H1 (cell line): ENCODE results near the gene HIVEP3. TPM values are rescaled to one million over a fixed set of nuclear protein-coding genes. Genes with fewer than 3 reads are reported as not detected.

Experiments
- CTCF ChIA-PET: fragments of 300-600 bp; sonication (Branson Sonifier 250); formaldehyde crosslinking; loops from one replicate; lab custom pipeline; 2021; ENCODE audit not compliant: partially characterized antibody; lab: Charles Lee
- POLR2A ChIA-PET: fragments of 300-600 bp; sonication (Branson Sonifier 250); formaldehyde crosslinking; loops from one replicate; lab custom pipeline; 2021; ENCODE audit warnings: inconsistent platforms; ENCODE audit not compliant: partially characterized antibody; lab: Charles Lee
- DNase-seq, 2 experiments: peaks; one replicate each; pipeline versions ENCODE4 v3.0.0 to v3.0.0-alpha.2; 2010 to 2022; ENCODE audit warnings: low spot score in 2 of 2, low read depth in 1 of 2, mixed read lengths in 1 of 2
- FAIRE-seq: peaks from 2 replicates; lab custom pipeline; 2011; peaks lifted over from hg19 to GRCh38; lab: Jason Lieb, UNC
- H2AFZ ChIP-seq: 2 replicates; pipeline ENCODE4 v1.8.1; 2012; ENCODE audit warnings: low read length, inconsistent platforms
- H2AK5ac ChIP-seq: 2 replicates; pipeline ENCODE4 v1.6.1; 2013; ENCODE audit warnings: low read depth, low read length
- H2BK120ac ChIP-seq: replicated peaks from 2 replicates; pipeline ENCODE3; 2013; ENCODE audit warnings: low read depth, low read length, inconsistent platforms
- H2BK12ac ChIP-seq: 2 replicates; pipeline ENCODE4 v1.6.1; 2013; ENCODE audit warnings: low read depth, low read length
- H2BK15ac ChIP-seq: 2 replicates; pipeline ENCODE4 v1.6.1; 2013; ENCODE audit warnings: low read length
- H2BK20ac ChIP-seq: 2 replicates; pipeline ENCODE4 v1.6.1; 2013; ENCODE audit warnings: low read length
- H2BK5ac ChIP-seq: 2 replicates; pipeline ENCODE4 v1.6.1; 2013; ENCODE audit warnings: low read depth, low read length
- H3K14ac ChIP-seq: 2 replicates; pipeline ENCODE4 v1.6.1; 2013; ENCODE audit warnings: inconsistent platforms; ENCODE audit not compliant: insufficient read length
- H3K18ac ChIP-seq: 2 replicates; pipeline ENCODE4 v1.6.1; 2013; ENCODE audit warnings: low read length; ENCODE audit errors: extremely low read depth
- H3K23ac ChIP-seq: 2 replicates; pipeline ENCODE4 v1.6.1; 2013; ENCODE audit warnings: inconsistent platforms; ENCODE audit not compliant: insufficient read length
- H3K23me2 ChIP-seq: 2 replicates; pipeline ENCODE4 v1.6.1; 2013; ENCODE audit warnings: low read depth, low read length
- H3K27ac ChIP-seq: 2 replicates; pipeline ENCODE4 v1.6.1; 2011; ENCODE audit warnings: low read depth, low read length, inconsistent platforms
- H3K27me3 ChIP-seq, 4 experiments: replicated peaks in 1 of 4; 1 replicate in 1 of 4; 2 replicates in 3 of 4; pipeline versions ENCODE4 v1.6.1 to v1.8.1; 2011 to 2013; ENCODE audit warnings: low read length in 3 of 4, mild to moderate bottlenecking in 3 of 4, inconsistent platforms in 2 of 4, mixed read lengths in 2 of 4, moderate library complexity in 1 of 4; ENCODE audit not compliant: control insufficient read depth in 3 of 4, insufficient read depth in 3 of 4; ENCODE audit errors: extremely low read depth in 1 of 4
- H3K36me3 ChIP-seq, 4 experiments: 2 replicates each; pipeline versions ENCODE4 v1.6.1 to v1.8.1; 2011 to 2013; ENCODE audit warnings: mild to moderate bottlenecking in 4 of 4, low read length in 3 of 4, moderate library complexity in 2 of 4, control low read depth in 1 of 4, inconsistent platforms in 1 of 4; ENCODE audit not compliant: insufficient read depth in 4 of 4, control insufficient read depth in 2 of 4
- H3K4ac ChIP-seq: replicated peaks from 2 replicates; pipeline ENCODE3; 2013; ENCODE audit warnings: low read length, low read depth, mixed read lengths, inconsistent platforms; ENCODE audit not compliant: insufficient read length
- H3K4me1 ChIP-seq, 4 experiments: replicated peaks in 1 of 4; 1 replicate in 1 of 4; 2 replicates in 3 of 4; pipeline versions ENCODE4 v1.6.1 to v1.8.1; 2011 to 2013; ENCODE audit warnings: low read length in 3 of 4, inconsistent platforms in 2 of 4, mixed read lengths in 1 of 4; ENCODE audit not compliant: insufficient read depth in 4 of 4, control insufficient read depth in 3 of 4
- H3K4me2 ChIP-seq, 2 experiments: 2 replicates each; pipeline versions ENCODE4 v1.6.1 to v1.8.1; 2011 to 2013; ENCODE audit warnings: low read depth in 2 of 2, low read length in 2 of 2, control low read depth in 1 of 2, inconsistent platforms in 1 of 2, mild to moderate bottlenecking in 1 of 2; ENCODE audit not compliant: insufficient read depth in 1 of 2
- H3K4me3 ChIP-seq, 4 experiments: fragments of 200-600, 300-600 bp in 1 of 4; sonication (generic), shearing (Covaris generic), sonication (Bioruptor Twin) in 1 of 4; 2 replicates each; pipeline versions ENCODE4 v1.5.1 to v1.8.1; 2011 to 2016; ENCODE audit warnings: low read length in 4 of 4, low read depth in 3 of 4, control low read depth in 2 of 4, inconsistent platforms in 2 of 4, mild to moderate bottlenecking in 2 of 4, mixed read lengths in 1 of 4, moderate library complexity in 1 of 4; ENCODE audit not compliant: insufficient read depth in 2 of 4; ENCODE audit errors: extremely low read depth in 1 of 4
- H3K56ac ChIP-seq: replicated peaks from 2 replicates; pipeline ENCODE3; 2013; ENCODE audit warnings: low read depth, mild to moderate bottlenecking, mixed read lengths, low read length, inconsistent platforms; ENCODE audit not compliant: insufficient read length
- H3K79me1 ChIP-seq: 2 replicates; pipeline ENCODE4 v1.6.1; 2013; ENCODE audit warnings: low read depth, low read length, control low read depth
- H3K79me2 ChIP-seq, 2 experiments: 2 replicates each; pipeline versions ENCODE4 v1.6.1 to v1.8.1; 2012 to 2013; ENCODE audit warnings: low read length in 2 of 2, mild to moderate bottlenecking in 2 of 2, inconsistent platforms in 1 of 2; ENCODE audit not compliant: insufficient read depth in 2 of 2, control insufficient read depth in 1 of 2
- H3K9ac ChIP-seq, 4 experiments: replicated peaks in 1 of 4; 1 replicate in 1 of 4; 2 replicates in 3 of 4; pipeline versions ENCODE4 v1.6.1 to v1.8.1; 2011 to 2013; ENCODE audit warnings: low read depth in 3 of 4, low read length in 3 of 4, control low read depth in 2 of 4, mild to moderate bottlenecking in 2 of 4, moderate library complexity in 2 of 4, inconsistent platforms in 1 of 4; ENCODE audit errors: extremely low read depth in 1 of 4
- H3K9me3 ChIP-seq, 2 experiments: 2 replicates each; pipeline versions ENCODE4 v1.6.1 to v1.8.1; 2012 to 2013; ENCODE audit warnings: mild to moderate bottlenecking in 2 of 2, moderate library complexity in 2 of 2, control low read depth in 1 of 2, inconsistent platforms in 1 of 2, low read depth in 1 of 2, low read length in 1 of 2, mixed read lengths in 1 of 2; ENCODE audit not compliant: insufficient read depth in 2 of 2
- H4K20me1 ChIP-seq, 2 experiments: replicated peaks in 1 of 2; 2 replicates each; pipeline versions ENCODE3 to v1.8.1; 2011 to 2013; ENCODE audit warnings: inconsistent platforms in 2 of 2, low read length in 2 of 2, mild to moderate bottlenecking in 1 of 2; ENCODE audit not compliant: insufficient read depth in 2 of 2, control insufficient read depth in 1 of 2
- H4K5ac ChIP-seq: 2 replicates; pipeline ENCODE4 v1.6.1; 2013; ENCODE audit warnings: low read length, low read depth, mixed read lengths, inconsistent platforms; ENCODE audit not compliant: insufficient read length
- H4K8ac ChIP-seq: 2 replicates; pipeline ENCODE4 v1.8.0; 2013; ENCODE audit warnings: mild to moderate bottlenecking, moderate library complexity, low read length, inconsistent platforms; ENCODE audit not compliant: insufficient read depth; ENCODE audit errors: extremely low read depth
- H4K91ac ChIP-seq: replicated peaks from 2 replicates; pipeline ENCODE3; 2013; ENCODE audit warnings: low read length, mixed read lengths, inconsistent platforms; ENCODE audit not compliant: insufficient read length
- JUN ChIP-seq: IDR thresholded peaks from 2 replicates; pipeline ENCODE4 v1.6.1; 2011; ENCODE audit warnings: low read depth, mild to moderate bottlenecking, improper control_type of control experiment, low read length
- KDM5A ChIP-seq: fragments of 200-600 bp; IDR thresholded peaks from 2 replicates; pipeline ENCODE4 v1.7.1; 2012; ENCODE audit warnings: mild to moderate bottlenecking, low read length, inconsistent platforms, mixed read lengths
- RFX5 ChIP-seq: IDR thresholded peaks from 2 replicates; pipeline ENCODE4 v1.6.1; 2011; ENCODE audit warnings: low read depth, low read length, improper control_type of control experiment, borderline replicate concordance
- RNF2 ChIP-seq: fragments of 200-900, 300-1000 bp; sonication (generic); IDR thresholded peaks from 2 replicates; pipeline ENCODE4 v1.7.1; 2016; ENCODE audit warnings: borderline replicate concordance, low read depth, mild to moderate bottlenecking, antibody characterized with exemption, low read length; ENCODE audit not compliant: poor library complexity, severe bottlenecking; ENCODE audit errors: missing control alignments
- WGBS, 2 experiments: shearing (Covaris generic) in 1 of 2; methylation state at CpG; one replicate each; pipeline versions ENCODE4 v1.1.6 to v1.1.7; 2013 to 2015; ENCODE audit warnings: low lambda C conversion rate in 2 of 2, mixed read lengths in 2 of 2, inconsistent platforms in 1 of 2, low coverage in 1 of 2, missing lambda C conversion rate in 1 of 2; ENCODE audit not compliant: insufficient replicate concordance in 2 of 2, insufficient coverage in 1 of 2, insufficient read length in 1 of 2; ENCODE audit errors: extremely low coverage in 1 of 2, missing lambda C conversion rate in 1 of 2; 5-methylcytosine and 5-hydroxymethylcytosine counted together
- polyA plus RNA-seq, 7 experiments: library from polyadenylated mRNA; depleted of rRNA in 3 of 7; stranded (reverse) in 5 of 7; unstranded in 2 of 7; fragments of >200 nt in 5 of 7; fragments of 200-250 nt in 2 of 7; gene quantifications; 1 replicate in 5 of 7; 2 replicates in 1 of 7; 4 replicates in 1 of 7; pipeline versions ENCODE4 v1.2.1 to v1.2.3, GENCODE V29; 2011 to 2013; ENCODE audit warnings: missing spikeins in 2 of 7, mixed read lengths in 2 of 7
- total RNA-seq: library from RNA; stranded (reverse); fragmentation: NEBNext Ultra II Directional; extraction: Animal tissue kit (Norgen Biotek cat#: 25700); gene quantifications from 2 replicates; pipeline ENCODE4 v1.2.1, GENCODE V29; 2021

The HIVEP3 gene
- total and polyA plus RNA-seq, 2 of the 8 experiments (the other 6 are each of a cell fraction or from before 2014, with no cell fraction given): 0.24 to 0.69 TPM

DNA sequence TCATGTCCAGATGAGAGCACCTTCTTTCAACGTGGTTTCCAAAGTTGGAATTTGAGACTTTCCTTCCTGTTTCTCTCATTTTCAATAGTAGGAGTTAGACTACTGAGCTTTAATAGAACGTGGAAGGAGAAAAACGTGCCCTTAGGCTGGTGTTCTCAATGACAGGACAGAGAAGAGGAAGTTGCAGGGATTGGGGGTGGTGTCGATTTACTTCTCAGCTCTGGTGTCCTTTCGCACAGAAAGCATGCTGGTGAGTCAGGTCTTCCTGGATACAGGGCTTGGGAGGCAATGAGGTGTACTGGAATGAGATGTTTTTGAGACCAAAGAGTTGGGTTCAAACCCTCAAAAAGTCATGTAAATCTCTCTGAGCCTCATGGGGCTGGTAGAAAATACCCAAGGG lies 67.1 kb downstream of the HIVEP3 start:
- Histone ChIP-seq H4K8ac (no peak overlapping the region), H3K4me2 (no peak overlapping the region), H3K9me3 (no peaks in the 10 kb centered on the region), H3K4ac (no peak overlapping the region), H4K5ac (no peak overlapping the region), H3K18ac (no peak overlapping the region), H3K27ac (no peak overlapping the region), H2BK5ac (no peak overlapping the region), H3K27me3 (no peaks in the 10 kb centered on the region; a peak in 1 of 7 replicates), H3K56ac (no peak overlapping the region), H3K23me2 (no peaks in the 10 kb centered on the region), H3K4me1 (no peaks in the 10 kb centered on the region; a peak in 1 of 7 replicates), H2BK15ac (no peak overlapping the region), H3K14ac (no peak overlapping the region)
- 79% methylated on average over 5 of the region's 5 CpGs; no CpG with 5 or more reads in 1 of the 2 experiments for WGBS, 2 experiments
- CTCF ChIA-PET: no interaction called here
- TF ChIP-seq KDM5A: no peak
- no peak for TF ChIP-seq RNF2
- no peak for TF ChIP-seq RFX5
- no peak for TF ChIP-seq JUN
- TF ChIP-seq, all 59 proteins: peak for 0
- Histone ChIP-seq H3K23ac (no peak overlapping the region), H4K20me1 (no peaks in the 10 kb centered on the region), H2BK12ac (no peak overlapping the region), H3K4me3 (no peak overlapping the region), H2BK120ac (no peak overlapping the region), H3K36me3 (no peaks in the 10 kb centered on the region), H2AK5ac (no peak overlapping the region), H4K91ac (no peak overlapping the region), H3K79me1 (no peaks in the 10 kb centered on the region), H2BK20ac (no peak overlapping the region), H3K79me2 (no peaks in the 10 kb centered on the region), H2AFZ (no peak overlapping the region), H3K9ac (no peak overlapping the region)
- FAIRE-seq (no peak), DNase-seq (no peak)
- POLR2A ChIA-PET: no interaction called here
